T-helper 9 cell (primary cell): ENCODE results near the gene TRAF3.

ENCODE experiments used
- DNase-seq: peaks from one replicate; pipeline ENCODE4 v3.0.0-alpha.2; 2020
- total RNA-seq, 2 donors: gene quantifications; one replicate each; lab custom pipeline; 2026; lab: John Stamatoyannopoulos, UW

Gene TRAF3
- total RNA-seq, result 74.1 to 110 reads per million in 2 donors

DNA sequence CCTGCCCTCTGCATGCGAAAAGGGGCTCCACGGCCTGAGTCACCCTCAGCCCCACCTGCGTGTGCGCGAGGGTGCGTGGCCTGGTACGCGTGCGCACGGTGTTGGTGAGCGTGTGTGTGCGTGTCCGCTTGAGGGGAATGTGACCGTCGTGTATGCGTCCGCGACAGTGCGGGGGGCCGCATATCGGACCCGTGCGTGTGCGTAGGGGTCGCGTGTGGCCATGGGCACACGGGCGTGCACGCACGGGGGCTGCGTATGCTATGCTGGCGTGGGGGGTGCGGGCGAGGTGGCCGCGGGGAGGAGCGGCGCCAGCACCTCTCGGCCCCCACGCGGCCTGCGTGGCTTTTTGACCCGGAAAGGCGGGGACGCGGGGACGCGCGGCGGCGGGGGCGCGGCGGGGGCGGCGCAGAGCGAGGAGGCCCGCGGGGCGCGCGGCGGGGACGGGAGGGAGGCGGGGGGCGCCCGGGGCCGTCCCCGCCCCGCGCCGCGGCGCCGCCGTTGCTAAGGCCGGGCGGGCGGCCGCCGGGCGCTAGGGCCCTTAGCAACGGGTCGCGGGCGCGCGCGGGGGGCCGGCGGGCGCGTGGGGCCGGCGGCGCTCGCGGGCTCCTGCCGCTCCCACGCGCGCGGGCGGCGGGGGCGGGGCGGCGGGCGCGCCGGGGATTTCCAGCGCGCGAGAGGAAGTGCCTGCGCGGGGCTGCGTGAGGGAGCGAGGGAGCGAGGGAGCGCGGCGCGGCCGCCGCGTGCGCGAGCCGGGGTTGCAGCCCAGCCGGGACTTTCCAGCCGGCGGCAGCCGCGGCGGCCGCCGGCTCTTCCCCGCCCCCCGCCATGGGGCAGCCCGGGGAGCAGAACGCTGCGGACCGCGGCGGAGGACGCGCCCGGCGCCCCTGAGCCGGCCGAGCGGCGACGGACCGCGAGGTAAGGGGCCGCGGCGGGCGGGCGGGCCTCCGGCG, at the start of gene TRAF3:
TRAF3 (plus strand) TSS at position 689 of the 950 bp plus-strand sequence. CDS start 92,753 bp downstream, outside the sequence.
- peak; percentile 83 for DNase-seq

GRCh38 chr14:102728501-102728900, 48.7 kb upstream of the TRAF3 start:
- DNase-seq, result no peak

- no peak for DNase-seq
Observed at GRCh38 chr14:102729268-102729667, 48.0 kb upstream of the TRAF3 start.

GRCh38 chr14:102729825-102730224, 47.4 kb upstream of the TRAF3 start:
- no peak for DNase-seq

DNA sequence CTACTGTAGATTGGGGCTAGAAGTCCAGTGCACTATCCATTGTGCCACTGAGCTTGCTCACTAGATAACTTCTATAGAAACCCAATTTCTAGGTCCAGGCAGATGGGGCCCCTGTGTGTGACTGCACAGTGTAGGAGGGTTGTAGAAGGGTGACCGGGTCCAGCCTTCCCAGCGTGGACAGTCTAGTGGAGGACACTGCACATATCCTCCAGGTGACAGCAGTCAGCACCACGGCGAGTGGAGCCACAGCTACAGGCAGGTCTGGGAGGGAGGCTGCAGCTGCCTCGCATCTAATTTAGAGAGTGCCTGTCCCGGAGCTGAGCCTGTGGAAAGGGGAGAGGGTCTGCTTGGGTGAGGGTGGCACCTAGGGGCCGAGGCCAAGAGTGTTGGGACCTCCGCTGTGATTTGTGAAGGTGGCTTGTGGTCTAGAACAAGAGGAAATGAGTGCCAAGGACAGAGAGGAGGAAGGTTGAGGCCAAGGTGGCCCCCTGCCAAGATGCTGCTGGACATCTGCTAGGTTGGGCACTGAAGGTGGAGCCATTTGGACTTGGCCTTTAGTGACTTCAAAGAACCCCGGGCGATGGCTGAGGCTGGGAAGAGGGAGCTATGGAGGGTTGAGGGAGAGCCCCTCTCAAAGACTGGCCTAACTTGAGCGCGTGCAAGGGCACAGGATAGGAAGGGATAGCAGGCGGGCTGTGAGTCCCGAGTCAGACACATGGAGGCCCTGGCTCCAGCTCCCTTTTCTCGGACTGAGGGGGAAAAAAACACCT, 46.0 kb upstream of the TRAF3 start:
- DNase-seq, result no peak

DNA sequence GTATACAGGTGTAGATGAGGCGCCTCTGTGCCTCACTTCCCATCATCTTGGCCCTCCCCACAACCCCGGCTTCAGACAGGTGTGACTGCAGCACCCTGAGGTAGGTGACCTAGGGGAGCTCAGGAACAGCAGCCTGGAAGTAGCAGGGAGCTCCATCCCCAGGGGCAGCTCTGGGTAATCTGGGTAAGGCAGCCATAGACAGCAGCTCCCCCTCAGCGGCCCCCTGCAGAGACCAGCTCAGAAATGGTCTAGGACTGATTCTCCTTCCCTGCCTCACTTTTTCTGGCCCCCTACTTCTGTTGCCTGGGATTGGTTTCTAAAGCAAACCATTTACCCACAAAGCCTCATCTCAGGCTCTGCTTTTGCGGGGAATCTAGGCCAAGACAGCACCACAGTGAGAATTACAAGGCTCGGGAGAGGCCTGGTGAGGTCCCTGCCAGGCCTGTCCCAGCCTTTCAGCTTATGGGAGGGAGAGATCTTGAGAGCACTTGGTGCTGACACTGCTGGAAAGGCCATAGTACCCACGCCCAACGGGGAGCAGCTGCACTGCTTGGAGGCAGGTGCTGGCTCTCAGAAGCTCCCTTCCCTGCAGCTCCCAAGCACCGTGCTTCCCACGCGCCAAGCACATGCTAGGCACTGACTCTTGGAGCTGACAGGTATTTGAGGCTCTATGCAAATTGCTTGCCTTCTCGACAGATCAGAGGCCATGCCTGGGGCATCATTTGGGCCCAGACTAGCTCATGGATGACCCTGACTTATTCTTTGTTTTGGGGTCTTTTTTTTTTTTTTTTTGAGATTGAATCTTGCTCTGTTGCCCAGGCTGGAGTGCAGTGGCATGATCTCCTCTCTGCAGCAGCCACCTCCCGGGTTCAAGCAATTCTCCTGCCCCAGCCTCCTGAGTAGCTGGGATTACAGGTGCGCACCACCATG, 45.1 kb upstream of the TRAF3 start:
- DNase-seq, result no peak

DNA sequence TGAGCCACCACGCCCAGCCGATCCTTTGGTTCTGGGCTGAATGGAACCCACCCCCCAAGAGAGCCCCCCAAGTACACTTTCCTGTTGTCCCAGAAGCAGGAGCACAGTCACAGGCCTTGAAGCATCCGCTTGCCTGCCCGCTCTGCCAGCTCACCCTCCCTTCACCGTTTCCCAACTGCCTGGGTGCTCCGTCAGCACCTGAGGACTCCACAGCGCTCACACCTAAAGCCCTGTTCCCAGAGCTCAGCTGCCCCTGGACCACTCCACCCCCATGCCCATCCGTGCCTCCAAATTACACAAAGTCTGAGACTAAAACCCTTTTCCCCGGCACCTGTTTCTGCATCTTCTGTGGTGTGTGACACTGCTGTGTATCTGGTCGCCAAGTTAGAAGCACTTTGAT, 44.3 kb upstream of the TRAF3 start:
- no peak for DNase-seq

GRCh38 chr14:102733326-102733725, 43.9 kb upstream of the TRAF3 start:
- DNase-seq, result no peak

GRCh38 chr14:102734436-102734835, 42.8 kb upstream of the TRAF3 start:
- no peak for DNase-seq

- DNase-seq, result no peak
Observed at GRCh38 chr14:102736956-102737355, 40.3 kb upstream of the TRAF3 start.

DNA sequence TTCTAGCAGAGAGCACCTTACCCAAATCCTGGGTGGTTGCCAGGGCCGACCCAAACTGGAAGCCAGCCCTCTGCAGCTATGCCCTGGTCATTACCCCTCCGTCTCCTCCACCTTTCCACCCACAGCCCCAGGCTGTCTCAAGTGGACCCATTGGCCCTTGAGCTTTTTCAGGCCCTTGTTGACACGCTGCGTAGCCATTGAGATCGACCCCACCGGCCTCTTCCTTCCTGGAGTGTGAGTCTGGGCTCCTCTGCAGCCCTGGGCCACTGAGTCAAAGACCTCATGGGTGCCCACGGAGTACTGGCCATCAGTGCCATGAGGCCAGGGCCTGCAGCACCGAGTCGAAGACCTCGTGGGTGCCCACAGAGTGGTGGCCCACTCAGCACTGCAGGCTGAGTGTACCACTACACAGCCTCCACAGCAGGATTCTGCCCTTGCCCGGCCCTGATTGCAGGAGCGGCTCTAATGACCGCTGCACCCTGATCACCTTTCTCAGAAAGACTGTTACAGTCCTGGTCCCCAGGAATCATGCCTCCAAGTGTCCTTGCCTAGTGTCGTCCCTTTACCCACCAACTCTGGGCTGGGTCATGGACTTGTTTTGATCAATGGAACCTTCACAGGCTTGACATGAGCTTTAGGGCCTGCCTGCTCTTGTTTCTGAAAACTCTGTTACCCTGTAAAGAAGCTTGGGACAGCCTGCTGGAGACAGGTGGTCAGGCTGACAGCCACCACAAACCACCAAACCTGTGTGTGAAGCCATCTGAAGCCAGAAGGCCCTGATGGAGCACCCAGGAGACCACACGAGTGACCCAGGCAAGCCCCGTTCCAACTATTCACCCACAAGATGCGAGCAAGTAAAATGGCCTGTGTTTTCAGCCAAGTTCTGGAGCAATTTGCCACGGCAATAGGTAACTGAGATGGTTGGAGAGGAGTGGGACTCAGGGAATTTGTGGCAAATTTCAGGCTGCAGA, 39.6 kb upstream of the TRAF3 start:
- DNase-seq, result no peak

DNA sequence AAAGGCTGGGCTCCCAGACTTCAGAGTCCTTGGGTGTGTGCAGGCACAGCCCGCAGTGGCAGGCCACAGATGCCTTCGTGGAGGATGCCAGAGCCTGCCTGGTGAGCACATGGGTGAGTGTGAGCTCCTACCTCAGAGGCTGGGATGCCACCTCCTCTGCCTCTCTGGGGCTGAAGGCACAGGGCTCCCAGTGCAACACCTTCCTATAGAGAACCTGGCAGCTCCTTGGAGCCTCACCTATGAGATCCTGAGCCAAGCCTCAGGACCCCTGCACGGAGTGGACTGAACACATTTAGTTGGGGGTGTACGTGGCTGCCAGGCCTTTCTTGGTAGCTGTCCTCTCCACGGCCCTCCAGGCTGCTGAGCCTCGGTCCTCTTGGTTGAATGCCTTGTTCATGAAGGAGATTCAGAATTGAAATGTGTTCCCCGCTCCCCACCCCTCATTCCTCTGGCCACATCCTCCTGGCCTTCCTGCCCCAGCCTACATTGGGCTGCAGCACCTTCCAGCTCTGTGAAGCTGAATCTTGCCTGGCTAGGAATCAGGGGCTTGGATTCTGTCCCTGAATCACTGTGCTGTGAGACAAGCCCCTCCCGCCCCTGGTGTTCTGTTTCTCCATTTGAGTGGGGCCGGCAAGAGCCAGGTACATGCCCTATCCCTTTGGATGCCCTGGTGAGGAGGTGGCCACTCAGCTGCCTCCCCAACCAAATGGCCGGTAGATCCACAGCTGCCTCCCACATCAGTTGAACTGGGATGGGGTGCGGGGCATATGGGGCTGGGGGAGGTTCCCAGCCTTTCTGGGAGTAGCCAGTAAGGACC, 38.7 kb upstream of the TRAF3 start:
- no peak for DNase-seq

GRCh38 chr14:102739190-102739469, 38.1 kb upstream of the TRAF3 start:
- no peak for DNase-seq

DNA sequence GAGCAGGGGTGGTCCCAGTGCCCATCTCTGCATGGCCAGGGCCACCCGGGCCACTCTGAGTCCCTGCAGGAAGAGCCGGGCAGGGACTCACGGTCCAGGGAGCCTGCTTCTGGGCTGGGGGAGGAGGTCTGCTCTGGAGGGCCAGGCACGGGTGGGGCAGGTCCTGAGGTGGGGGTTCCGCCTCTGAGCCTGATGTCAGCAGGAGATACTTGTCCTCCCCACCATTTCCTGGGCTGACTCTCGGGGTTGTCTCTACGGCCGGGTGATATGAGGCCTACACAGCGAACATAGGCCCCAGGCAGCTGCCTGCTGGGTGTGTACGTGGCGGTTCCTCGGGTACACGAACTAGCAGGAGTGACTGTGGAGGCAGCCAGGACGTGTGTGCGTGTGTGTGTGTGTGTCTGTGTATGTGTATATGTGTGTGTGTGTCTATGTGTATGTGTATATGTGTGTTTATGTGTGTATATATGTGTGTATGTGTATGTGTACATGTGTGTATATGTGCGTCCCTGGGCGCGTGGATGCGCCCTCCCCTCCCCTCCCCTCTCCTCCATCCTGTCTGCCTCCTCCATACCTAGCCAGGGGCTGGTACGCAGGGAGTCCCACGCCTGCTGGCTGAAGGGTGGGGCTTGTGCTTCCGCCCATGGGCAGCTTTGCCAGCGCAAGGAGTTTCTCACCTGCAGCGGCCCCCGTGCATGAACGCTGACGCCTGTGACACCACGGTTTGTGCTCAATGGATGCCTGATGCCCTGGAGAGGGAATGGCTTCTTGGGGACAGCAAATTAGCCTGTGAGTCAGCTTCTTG, 30.4 kb upstream of the TRAF3 start:
- DNase-seq, result no peak

GRCh38 chr14:102748806-102749205, 28.4 kb upstream of the TRAF3 start:
- DNase-seq, result no peak

DNA sequence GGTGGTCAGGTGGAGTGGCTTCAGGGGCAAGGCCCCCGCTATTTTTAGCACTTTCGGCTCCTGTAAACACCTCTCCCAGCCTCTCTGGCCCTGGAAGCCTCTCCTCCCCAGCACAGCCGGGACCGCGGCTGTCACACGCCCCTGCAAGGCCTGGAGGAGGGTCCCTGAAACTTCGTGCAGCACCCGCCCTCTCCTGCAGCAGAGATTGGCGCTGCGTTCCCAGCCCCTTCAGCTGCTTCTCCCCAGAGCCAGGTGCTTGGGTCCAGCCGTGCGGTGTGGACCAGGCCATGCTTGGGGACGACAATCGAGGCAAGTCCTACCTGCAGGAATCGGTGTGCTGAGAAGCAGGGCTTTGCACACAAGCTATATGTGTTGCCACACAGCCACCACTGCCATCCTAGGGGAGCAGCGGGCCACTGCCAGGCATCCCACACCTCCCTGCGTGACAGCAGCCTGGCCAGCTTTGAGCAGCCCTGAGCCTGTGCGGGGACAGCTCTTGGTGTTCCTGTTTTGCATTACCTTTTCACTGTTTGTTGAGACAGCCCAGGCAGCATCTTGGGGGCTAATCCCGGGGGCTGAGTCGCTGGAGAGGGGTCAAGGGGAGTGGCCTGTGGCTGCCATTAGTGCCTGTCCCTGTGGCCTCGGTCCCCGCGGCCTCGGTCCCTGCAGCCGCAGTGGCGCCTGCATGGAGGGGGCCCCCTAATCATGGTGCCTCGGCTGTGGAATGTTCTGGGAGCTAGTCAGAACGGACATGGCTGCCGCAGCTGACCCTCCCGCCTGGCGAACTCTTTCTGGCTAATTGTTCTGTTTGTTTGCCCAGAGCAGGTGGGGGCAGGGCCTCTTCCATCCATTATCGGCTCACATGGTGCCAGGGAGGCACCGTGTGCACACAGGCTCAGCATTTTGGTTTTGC, 27.6 kb upstream of the TRAF3 start:
- DNase-seq, result no peak

DNA sequence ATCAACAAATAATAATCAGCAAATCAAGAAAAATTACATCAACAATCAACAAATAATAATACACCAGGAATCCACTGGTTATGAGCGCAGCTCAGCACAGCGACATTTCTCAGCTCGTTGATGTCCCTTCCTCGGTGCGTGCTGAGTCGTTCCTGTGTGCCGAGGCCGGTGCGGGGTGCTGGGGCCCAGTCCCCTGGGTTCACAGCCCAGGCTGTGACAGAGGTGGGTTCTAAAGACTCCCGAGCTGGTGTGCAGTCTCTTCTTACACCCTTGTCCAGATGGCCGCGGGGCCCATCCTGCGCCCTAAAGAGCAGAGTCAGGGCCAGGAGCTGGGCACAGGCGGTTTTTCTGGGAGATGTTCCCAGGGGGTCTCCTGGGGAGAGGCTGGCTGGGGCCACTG, 26.9 kb upstream of the TRAF3 start:
- DNase-seq, result no peak

DNA sequence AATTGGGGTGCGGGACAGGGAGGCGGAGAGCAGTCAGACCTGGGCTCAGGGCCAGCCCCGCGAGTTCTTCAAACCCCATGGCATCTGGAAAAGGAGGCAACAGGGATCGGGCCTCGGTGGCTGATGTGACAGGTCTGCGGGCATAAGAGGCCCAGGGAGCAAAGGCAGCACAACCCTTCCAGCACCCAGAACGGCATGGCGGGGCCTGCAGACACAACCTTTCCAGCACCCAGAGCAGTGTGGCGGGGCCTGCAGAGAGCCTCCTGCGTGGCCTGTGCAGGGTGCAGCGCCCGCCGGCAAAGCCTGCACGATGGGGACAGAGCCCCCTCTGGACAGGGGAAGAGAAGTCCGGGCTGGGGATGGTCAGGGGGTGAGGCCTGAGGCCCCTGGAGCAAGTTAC, 26.2 kb upstream of the TRAF3 start:
- no peak for DNase-seq
